Measurements from ENCODE around the gene PRDX5.

DNA sequence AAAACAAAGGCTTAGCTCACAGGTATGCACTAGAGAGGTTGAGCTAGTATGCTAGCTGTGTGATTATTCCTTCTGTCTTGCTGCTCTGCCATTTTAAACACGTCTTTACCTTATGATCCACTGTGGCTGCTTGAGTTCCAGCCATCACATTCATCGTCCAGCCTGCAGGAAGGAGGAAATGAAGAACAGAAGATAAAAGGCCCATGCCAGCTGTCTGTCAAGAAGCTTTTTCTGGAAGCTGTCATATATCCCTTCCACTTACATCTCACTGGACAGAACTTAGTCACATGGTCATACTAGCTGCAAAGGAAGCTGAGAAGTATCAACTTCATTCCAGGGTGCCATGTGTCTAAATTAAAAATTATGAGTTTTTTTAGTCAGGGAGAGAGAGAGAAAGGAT is 9.5 kb downstream of the PRDX5 start:
- TF ChIP-seq, protein P1, sequence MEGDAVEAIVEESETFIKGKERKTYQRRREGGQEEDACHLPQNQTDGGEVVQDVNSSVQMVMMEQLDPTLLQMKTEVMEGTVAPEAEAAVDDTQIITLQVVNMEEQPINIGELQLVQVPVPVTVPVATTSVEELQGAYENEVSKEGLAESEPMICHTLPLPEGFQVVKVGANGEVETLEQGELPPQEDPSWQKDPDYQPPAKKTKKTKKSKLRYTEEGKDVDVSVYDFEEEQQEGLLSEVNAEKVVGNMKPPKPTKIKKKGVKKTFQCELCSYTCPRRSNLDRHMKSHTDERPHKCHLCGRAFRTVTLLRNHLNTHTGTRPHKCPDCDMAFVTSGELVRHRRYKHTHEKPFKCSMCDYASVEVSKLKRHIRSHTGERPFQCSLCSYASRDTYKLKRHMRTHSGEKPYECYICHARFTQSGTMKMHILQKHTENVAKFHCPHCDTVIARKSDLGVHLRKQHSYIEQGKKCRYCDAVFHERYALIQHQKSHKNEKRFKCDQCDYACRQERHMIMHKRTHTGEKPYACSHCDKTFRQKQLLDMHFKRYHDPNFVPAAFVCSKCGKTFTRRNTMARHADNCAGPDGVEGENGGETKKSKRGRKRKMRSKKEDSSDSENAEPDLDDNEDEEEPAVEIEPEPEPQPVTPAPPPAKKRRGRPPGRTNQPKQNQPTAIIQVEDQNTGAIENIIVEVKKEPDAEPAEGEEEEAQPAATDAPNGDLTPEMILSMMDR (IDR thresholded peaks at IDR 0.05) = no peak
- TF ChIP-seq POLR2AphosphoS5 (IDR thresholded peaks at IDR 0.05) = no peak

Measured in stomach (tissue), 4 donors.